GM12864 (cell line): ENCODE measurements around the gene SP140.
"Not testable (repeated sequence)": the region's sequence is repeated elsewhere in the genome, so short reads cannot be mapped to it uniquely, and the experiment has no call there.

ENCODE experiments used
- DNase-seq: peaks from one replicate; pipeline ENCODE4 v3.0.0-alpha.2; 2011; ENCODE audit warnings: low read depth
- H3K4me3 ChIP-seq: 2 replicates; pipeline ENCODE4 v1.5.1; 2011; ENCODE audit warnings: mild to moderate bottlenecking, low read depth, low read length, control low read depth
- CTCF ChIP-seq: IDR thresholded peaks from 2 replicates; pipeline ENCODE4 v1.5.1; 2011; ENCODE audit warnings: low read depth, mild to moderate bottlenecking, moderate library complexity, low read length, control low read depth, inconsistent platforms; ENCODE audit errors: missing control alignments

SP140 gene

GRCh38 chr2:230256733-230257332 lies 31.3 kb downstream of the SP140 start:
- DNase-seq: no peak
- no peak for TF ChIP-seq CTCF
- H3K4me3 ChIP-seq: no peak overlapping the region

GRCh38 chr2:230258483-230258882 lies 32.9 kb downstream of the SP140 start:
- DNase-seq: no peak

GRCh38 chr2:230262246-230262645 lies 36.7 kb downstream of the SP140 start:
- no peak for TF ChIP-seq CTCF
- no peak for DNase-seq
- H3K4me3 ChIP-seq: no peak overlapping the region

More at GRCh38 chr2:230258483-230258882, 32.9 kb downstream of the SP140 start:
- H3K4me3 ChIP-seq: no peak overlapping the region
- TF ChIP-seq CTCF: no peak

GRCh38 chr2:230264945-230265344 lies 39.4 kb downstream of the SP140 start:
- H3K4me3 ChIP-seq, DNase-seq: not testable (repeated sequence)

- no peak for TF ChIP-seq CTCF
- H3K4me3 ChIP-seq: no peak overlapping the region
- no peak for DNase-seq
These were observed 41.1 kb downstream of the SP140 start for GRCh38 chr2:230266638-230267037.

GRCh38 chr2:230267059-230267458 lies 41.5 kb downstream of the SP140 start:
- no peak for TF ChIP-seq CTCF
- DNase-seq: no peak
- no peak overlapping the region for H3K4me3 ChIP-seq

- peak; percentile 41 for DNase-seq
- no peak for TF ChIP-seq CTCF
- no peak overlapping the region for H3K4me3 ChIP-seq
These were observed 42.0 kb downstream of the SP140 start for GRCh38 chr2:230267556-230267955.
